ENCODE measurements around the gene PDGFD. TPM values are rescaled to one million over a fixed set of nuclear protein-coding genes. Genes with fewer than 3 reads are reported as not detected.

The PDGFD gene
- total RNA-seq, 1 donor from 2014 or later = 10.9 TPM

- intact Hi-C loops (cut with micrococcal nuclease) = no loop called here
- H3K27ac ChIP-seq (replicated peaks) = no peak overlapping the region
- TF ChIP-seq CTCF (IDR thresholded peaks at IDR 0.05; ENCODE audit: borderline replicate concordance) = no peak
- no peaks in the 10 kb centered on the region for H3K4me1 ChIP-seq
- no peak overlapping the region for H3K4me3 ChIP-seq
- H3K27me3 ChIP-seq (ENCODE audit: low read depth) = no peaks in the 10 kb centered on the region
- H3K9me3 ChIP-seq (replicated peaks) = no peaks in the 10 kb centered on the region
- H3K36me3 ChIP-seq = no peaks in the 10 kb centered on the region
- no peak for DNase-seq
Measured at GRCh38 chr11:103897160-103897936, 266.6 kb downstream of the PDGFD start.

GRCh38 chr11:103895106-103895505, 268.8 kb downstream of the PDGFD start:
- Histone ChIP-seq H3K9me3 (replicated peaks) (peaks cover 7% of the 10 kb centered on the region), H3K36me3 (no peaks in the 10 kb centered on the region), H3K27me3 (ENCODE audit: low read depth) (no peaks in the 10 kb centered on the region), H3K4me1 (no peaks in the 10 kb centered on the region), H3K4me3 (no peak overlapping the region), H3K27ac (replicated peaks) (no peak overlapping the region)
- intact Hi-C loops (cut with micrococcal nuclease) = no loop called here
- DNase-seq = no peak
- no peak for TF ChIP-seq CTCF (IDR thresholded peaks at IDR 0.05; ENCODE audit: borderline replicate concordance)

- intact Hi-C loops (cut with micrococcal nuclease) = no loop called here
- peaks cover 11% of the 10 kb centered on the region for H3K9me3 ChIP-seq (replicated peaks)
- H3K4me1 ChIP-seq = no peaks in the 10 kb centered on the region
- H3K4me3 ChIP-seq = no peak overlapping the region
- no peak for TF ChIP-seq CTCF (IDR thresholded peaks at IDR 0.05; ENCODE audit: borderline replicate concordance)
- no peaks in the 10 kb centered on the region for H3K27me3 ChIP-seq (ENCODE audit: low read depth)
- no peak overlapping the region for H3K27ac ChIP-seq (replicated peaks)
- no peaks in the 10 kb centered on the region for H3K36me3 ChIP-seq
- DNase-seq = no peak
Measured at GRCh38 chr11:103894673-103895072, 269.3 kb downstream of the PDGFD start.

GRCh38 chr11:103894034-103894433, 269.9 kb downstream of the PDGFD start:
- intact Hi-C loops (cut with micrococcal nuclease) = no loop called here
- no peaks in the 10 kb centered on the region for H3K27me3 ChIP-seq (ENCODE audit: low read depth)
- H3K36me3 ChIP-seq = no peaks in the 10 kb centered on the region
- no peak overlapping the region for H3K27ac ChIP-seq (replicated peaks)
- no peak for TF ChIP-seq CTCF (IDR thresholded peaks at IDR 0.05; ENCODE audit: borderline replicate concordance)
- peaks cover 11% of the 10 kb centered on the region for H3K9me3 ChIP-seq (replicated peaks)
- no peak overlapping the region for H3K4me3 ChIP-seq
- H3K4me1 ChIP-seq = no peaks in the 10 kb centered on the region
- no peak for DNase-seq

- Histone ChIP-seq H3K27me3 (ENCODE audit: low read depth) (no peaks in the 10 kb centered on the region), H3K4me3 (no peak overlapping the region), H3K4me1 (no peaks in the 10 kb centered on the region), H3K9me3 (replicated peaks) (peaks cover 11% of the 10 kb centered on the region), H3K27ac (replicated peaks) (no peak overlapping the region), H3K36me3 (no peaks in the 10 kb centered on the region)
- intact Hi-C loops (cut with micrococcal nuclease) = no loop called here
- DNase-seq = no peak
- no peak for TF ChIP-seq CTCF (IDR thresholded peaks at IDR 0.05; ENCODE audit: borderline replicate concordance)
Measured at GRCh38 chr11:103893371-103893770, 270.6 kb downstream of the PDGFD start.
